NCI-H446 treated with DMSO at 0.1 percent for 48 hours (cell line): ENCODE results near the gene XPO6.

ENCODE experiments used
- DNase-seq: peaks from one replicate; lab custom pipeline; 2025; lab: John Stamatoyannopoulos, UW

The XPO6 gene

DNA sequence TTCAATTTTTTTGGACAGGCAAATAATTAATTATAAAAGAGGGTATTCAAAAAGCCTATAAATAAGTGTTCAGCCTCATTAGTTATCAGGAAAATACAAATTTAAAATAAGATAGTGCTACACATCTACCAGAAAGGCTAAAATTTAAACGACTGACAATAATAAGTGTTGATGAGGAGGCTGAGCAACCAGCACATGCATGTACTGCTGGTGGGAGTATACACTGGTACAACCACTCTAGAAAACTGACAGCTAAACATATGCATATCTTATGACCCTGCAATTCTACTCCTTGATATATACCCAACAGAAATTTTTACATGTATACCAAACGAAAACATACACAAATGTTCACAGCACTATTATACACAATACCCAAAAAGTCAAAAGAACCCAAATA lies 27.1 kb downstream of the XPO6 start:
- no peak for DNase-seq

DNA sequence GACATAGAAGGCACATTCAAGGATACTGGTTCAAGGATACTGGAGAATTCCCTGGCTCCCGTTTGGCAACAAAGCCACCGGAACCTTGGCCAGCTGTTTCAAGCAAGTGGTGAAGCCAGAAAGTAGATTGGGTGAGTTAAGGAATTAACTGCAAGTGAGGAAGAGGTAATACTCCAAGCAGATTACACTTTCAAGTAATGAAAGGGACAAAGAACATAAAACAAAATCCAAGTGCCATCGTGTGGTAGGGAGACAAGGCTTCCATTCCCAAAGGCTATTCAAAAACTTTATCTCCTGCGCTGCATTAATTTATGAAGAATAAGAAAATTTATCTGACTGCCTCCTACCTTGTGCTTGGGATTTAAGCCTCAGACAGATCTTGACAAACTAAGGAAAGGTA lies 27.8 kb downstream of the XPO6 start:
- no peak for DNase-seq

DNA sequence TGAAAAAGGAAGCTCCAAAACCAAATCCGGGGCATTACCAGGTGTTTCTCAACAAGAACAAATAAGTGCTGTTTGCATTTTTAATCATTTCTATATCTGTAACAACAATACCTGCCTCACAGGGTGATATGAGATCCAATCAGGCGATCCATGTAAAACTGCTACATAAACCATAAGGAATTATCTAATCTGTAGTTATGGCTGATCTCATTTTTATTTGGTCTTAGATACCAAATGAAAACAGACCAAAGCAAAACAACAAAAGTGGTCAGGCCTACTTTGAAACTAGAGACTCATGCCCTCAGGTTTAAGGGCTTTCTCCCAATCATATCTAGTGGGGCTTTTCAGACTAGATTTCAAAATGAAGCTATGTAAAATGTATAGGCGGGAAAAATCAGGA lies 28.3 kb downstream of the XPO6 start:
- no peak for DNase-seq

DNA sequence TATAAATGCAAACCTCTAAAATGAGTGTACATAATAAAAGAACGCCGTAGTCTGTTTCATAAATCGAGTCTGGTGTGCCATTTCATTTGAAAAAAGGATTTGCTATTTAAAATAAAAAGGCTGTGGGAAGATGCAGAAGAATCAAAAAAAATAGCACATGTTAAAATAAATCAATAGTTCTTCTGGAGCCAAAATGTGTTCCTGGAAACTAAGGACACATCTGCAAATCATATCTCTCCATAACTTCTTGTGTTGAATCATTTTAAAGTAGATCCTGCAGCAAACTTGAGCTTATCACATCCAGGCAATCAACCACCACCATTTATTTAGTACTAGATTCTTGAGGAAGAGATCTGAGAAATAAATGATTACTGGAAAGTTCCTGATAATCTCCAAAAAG lies 29.0 kb downstream of the XPO6 start:
- DNase-seq: no peak

DNA sequence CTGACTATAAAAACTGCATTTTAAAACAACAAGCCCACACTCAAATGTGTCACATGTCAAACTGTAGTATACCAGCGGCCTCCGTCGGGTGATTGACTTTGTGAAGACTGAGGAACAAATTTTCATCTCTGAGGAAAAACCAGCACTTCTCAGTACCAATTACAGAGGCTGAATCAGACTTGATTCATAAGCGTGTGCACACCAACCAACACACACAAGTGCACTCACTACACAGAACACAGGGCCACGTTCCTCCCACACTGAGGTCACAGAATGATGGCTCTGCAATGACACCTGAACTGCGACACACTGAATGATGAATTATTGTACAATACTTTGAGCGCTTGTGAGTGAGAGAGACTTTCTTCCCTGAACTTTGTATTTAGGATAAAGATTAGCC lies 29.6 kb downstream of the XPO6 start:
- DNase-seq: no peak

DNA sequence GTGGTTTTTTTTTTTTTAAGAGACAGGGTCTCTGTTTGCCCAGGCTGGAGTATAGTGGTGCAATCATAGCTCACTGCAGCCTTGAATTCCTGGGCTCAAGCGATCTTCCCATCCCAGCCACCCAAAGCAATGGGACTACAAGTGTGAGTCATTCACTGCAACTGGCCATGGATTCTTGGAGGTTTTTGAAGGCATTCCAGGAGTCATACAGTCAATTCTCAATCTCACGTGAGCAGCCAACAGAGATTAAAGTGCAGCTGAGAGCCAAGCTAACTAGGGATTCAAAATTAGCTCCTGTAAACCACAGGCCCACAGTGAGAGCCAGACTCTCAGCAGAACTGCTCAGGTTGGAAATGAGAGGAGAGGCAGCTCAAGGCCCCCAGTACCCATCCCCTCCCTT lies 30.2 kb downstream of the XPO6 start:
- DNase-seq: peak; percentile 29

DNA sequence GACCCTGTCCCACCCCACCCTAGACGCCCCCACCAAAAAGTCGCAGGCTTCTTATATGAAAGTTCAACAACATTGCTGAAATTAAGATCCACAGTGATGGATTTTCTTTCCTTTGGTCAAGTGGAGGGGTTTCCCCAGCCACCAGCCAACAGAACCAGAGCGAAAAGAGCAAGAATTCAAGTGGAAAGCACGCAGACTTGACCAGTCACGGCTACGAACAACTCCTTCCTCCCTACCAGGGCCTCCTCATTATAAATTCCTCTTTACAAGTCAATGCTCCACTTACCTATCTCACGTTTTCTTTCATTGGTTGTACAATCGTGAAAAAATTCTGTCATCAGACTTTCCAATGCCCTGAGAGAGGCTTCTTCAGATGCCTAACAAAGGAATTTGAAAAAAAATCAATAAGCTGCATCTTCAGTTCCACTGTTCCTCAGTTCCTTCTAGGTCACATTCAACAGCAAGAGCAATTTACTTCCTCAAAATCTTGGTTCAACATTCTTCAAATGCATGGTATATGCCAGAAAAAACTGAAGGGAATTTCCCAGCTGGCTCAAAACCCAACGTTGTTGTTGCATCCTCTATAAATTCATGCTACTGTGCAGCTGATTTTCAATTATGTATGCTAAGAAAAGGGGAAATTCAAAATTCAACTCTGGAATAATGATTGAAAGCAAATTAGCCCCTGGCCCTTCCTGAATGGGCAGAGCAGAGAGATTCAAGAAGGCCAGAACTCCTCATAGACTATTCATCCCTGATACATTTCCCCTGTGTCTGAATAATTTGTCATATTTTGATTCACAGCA lies 30.9 kb downstream of the XPO6 start:
- no peak for DNase-seq

DNA sequence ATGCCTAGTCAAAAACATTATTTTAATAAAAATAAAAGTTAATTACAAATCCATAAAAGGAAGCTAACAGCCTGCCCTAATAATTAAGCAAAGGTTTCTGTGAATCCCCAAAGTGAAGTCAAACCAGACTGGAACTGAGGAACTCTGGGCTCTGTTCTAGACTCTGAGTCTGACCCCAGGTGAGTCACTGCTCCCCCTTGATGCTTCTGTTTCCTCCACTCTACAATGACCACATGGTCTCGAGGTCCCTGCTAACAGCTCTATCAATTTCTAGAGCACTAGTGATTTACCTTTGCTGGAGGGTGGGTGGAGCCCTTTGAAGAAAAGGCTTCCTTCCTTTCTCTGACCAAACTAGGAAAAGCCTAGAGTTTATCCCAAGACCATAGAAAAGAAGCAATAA lies 32.4 kb downstream of the XPO6 start:
- no peak for DNase-seq

DNA sequence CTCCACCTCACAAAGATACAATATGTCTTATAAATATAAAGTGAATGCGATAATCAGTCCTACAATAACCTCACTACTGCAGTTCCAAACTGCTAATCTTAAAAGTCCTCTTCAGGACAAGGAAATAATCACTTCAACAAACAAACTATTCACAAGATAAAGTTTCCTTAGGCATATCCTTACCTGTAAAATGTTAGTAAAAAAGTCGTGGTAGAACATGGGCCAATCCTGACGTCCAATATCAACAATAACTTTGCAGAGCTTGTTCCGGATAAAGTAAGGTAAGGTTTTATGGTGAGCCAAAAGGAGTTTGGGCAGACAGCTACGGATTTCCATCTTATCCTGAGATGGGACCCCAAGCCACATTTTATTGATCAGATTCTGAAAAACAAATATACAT lies 36.0 kb downstream of the XPO6 start:
- no peak for DNase-seq

DNA sequence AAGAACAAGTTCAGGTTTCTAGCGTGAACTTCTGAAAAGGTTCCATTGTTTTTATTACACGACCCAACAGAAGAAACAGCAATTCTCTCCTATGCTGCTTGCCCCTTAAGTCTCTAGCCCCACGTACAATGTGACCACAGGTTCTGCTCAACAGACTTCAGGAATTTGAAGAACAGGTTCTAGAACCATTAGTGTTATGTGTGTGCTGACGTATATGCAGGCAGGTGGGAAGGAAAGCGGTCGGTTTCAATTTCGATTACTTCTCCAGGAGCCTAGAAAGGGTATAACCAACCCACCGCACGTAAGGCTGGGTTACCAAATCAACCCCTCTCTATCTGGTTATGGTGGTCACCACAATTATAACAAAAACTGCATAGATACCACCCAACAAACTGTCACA lies 39.4 kb downstream of the XPO6 start:
- DNase-seq: no peak

DNA sequence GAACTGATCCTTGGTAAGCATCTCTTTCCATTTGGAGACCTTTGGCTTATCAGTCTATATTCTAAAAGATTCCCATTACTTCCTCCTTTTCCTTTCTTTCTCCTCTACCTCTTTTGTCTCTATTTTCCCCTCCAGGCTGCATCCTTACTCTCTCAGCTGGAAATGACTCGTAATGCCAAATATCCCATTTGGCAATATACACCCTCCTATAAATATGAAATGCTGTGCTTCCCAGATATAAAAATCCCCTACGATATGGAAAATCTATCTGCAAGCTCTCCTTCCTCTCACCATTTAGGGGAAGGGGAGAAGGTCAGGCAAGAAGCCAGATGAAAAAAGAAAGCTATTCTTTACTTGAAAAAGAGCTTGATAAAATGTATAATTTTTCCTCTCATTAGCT lies 39.9 kb downstream of the XPO6 start:
- no peak for DNase-seq

DNA sequence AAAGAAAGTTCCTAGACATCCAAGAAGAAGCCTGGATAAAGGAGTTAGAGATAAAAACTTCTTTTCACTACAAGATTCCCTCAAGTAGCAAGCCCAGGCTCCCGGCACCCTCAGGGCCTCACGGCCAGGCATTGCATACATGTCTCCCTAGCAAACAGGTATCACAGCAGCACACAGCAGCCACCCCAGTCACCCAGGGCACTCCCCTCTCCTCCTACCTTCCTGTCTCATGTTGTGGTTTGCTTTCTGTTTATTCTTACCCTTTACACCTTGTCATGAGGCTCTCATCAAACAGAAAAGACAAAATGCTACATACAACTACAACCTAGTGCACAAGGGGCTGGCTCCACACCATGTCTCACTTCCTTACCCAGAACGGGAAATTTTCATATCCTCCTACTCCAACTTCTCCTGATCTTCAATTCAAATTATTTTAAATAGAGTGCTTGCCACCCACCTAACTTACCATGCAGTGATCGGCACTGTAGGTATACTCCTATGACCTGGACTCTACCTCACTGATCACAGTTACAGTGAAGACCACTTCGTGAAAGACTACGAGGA lies 42.7 kb downstream of the XPO6 start:
- DNase-seq: no peak

DNA sequence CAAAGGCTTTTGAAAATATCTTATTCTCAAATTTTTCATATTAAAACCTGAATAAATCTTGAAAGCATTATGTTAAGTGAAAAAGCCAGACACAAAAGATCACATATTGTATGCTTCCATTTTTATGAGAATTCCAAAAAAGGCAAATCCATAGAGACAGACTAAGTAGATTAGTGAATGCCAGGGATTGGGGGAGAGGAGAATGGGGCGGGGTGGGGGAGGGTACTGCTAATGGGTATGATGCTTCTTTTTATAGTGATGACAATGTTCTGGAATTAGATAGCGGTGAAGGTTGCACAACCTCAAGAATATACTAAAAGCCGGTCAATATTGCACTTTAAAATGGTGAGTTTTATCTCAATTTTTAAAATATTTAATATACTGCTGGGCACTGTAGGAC lies 44.0 kb downstream of the XPO6 start:
- DNase-seq: no peak

DNA sequence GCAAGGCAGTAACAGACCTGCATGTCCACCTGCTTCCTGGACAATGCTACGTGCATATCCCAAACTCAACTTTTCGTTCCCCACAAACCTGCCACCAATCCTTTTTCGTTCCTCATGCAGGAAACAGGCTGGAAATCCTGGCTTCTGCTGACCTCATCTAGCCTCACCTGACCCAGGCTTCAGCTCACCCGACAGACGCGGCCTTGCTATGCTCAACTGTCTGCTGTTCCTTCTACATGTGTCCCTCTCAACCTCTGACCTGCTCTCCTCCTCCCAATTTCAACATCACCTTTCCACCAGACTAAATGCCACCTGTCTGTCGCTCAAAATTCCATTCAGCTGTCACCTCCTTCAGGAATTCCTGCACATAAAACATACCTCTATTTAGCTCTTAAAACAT lies 44.5 kb downstream of the XPO6 start:
- DNase-seq: no peak

DNA sequence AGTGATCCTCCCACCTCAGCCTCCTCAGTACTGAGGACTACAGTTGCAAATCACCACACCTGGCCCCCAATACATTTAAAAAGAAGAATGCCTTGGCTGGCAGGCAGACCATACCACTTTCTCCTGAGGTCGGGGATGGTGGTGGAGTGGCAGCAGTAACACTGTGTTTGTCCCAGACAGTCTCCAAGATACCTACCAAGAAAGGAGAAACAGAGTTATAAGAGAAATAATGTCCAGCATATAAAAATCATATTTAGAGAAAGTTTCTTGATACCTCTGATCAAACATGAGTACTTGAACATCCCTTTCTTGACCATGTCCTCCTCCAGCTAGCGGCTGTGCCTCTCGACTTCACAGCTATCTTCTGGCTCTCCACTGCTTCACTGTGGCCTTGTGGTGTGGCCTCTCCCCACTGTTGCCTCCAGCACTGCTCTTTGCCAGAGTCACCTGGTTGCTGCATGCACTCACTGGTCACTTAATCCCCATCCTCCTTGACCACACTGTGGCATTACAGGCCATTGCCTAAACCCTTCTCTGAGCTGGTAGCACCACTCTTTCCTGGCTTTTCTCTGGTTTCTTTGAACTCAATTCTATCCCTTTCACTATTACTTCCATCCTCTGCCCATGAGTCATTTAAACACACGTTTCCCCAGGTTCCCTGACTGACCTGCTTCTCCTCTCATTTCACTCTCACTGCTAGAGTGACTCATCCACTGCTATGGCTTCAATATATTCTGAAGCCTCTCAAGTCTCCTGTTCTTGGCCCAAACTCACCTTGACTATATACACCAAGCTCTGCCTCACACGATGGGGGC lies 45.2 kb downstream of the XPO6 start:
- DNase-seq: no peak

DNA sequence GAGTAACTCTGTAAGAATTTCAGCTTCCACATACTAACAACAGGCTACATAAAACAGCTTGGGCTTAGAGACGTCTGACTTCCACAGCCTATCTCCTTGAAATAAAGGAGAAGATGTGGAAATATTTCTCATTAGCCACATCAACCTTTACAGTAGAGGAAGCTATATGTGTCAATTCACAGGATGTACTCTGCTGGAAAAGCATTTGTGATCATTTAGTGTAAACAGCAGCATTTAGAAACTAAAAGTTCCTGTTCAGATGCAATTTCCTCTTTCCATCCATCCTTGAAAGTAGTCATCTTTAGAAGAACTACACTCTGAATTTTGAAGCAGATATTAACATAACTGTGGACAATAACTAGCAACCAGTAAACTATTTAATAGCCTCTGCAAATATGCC lies 46.2 kb downstream of the XPO6 start:
- DNase-seq: no peak

DNA sequence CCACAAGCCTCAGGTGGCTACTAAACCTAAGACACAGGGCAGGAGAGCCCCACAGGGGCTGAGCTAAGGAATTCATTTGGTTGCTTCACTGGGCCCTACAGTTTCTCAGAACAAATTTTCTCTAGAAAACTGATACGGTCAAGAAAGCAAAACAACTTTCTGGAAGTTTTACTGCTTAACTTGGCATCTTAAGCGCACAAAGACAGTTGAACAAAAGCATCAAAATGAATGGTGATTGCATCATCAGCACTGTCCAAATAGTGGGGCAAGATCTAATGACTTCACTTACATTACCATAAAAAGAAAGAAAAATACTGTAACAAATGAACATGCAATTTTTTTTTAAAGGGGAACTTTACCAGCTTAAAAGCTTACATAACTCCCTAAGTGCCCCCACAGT lies 47.6 kb downstream of the XPO6 start:
- DNase-seq: no peak

DNA sequence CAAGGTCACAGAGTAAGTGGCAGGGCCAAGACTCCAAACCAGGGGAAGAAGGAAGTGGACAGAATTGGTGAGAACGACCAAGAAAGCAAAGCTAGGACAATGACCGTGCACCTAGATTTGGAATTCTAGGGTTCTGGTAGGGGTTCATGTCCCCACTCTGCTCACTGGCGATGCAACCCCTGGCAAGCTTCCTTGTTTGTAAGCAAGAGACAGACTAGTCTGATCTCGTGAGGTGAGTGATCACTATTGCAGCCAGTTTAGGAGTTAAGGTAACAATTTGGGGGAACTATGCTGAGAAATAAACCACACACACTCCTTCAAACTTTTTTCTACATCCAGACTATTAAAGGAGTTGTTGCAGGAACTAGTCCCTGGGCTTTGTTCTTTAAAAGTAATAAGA lies 48.1 kb downstream of the XPO6 start:
- no peak for DNase-seq

DNA sequence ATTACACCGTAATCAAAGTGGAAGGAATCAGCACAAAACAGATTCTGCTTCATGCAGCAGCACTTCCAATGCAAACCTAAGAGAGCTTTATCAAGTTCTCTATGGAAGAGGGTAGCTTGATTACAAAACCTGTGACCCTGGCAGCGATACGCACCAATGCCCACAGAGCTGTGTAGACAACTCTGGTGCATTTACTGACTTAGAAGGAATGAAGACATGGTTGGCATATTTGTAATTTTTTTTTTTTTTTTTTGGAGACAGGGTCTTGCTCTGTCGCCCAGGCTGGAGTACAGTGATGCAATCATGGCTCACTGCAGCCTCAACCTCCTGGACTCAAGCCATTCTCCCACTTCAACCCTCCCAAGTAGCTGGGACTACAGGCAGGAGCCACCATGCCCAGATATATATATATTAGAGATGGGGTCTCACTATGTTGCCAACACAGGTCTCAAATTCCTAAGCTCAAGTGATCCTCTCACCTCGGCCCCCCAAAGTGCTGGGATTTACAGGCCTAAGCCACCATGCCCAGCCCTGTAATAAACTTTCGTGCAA lies 49.4 kb downstream of the XPO6 start:
- DNase-seq: no peak

DNA sequence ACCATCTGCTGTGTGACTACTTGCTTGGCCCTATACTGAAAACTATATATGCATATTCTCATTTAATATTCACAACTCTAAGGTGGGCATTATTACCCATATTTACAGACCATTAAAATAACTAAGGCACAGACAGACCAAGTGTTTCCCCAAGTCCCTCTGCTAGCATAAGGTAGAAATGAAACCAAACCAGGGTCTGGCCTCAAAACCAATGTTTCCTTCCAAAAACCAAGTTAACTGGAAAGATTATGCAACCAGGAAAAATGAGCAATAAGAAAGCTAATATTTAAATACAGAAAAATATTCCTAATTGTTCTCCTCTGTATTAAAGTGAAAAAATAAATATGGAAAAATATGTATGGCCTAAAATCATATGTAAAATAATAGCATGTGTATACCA lies 50.1 kb downstream of the XPO6 start:
- no peak for DNase-seq

DNA sequence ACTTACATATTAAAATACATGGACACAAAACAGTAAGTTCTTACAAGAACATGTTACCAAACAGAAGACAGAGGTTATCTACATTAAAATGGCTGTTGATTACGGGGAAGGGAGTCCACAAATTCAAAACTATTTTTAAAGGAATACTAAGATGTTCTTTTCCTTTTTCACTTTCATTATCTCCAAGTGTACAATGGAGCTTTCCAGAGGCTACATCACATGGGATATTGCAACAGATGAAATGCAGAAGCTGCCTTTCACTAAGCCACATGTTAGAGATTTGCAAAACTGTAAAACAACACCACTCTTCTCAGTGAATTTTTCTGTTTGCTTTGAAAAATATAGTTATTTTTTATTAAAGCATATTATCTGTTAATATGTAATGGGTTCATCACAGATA lies 53.6 kb downstream of the XPO6 start:
- no peak for DNase-seq

DNA sequence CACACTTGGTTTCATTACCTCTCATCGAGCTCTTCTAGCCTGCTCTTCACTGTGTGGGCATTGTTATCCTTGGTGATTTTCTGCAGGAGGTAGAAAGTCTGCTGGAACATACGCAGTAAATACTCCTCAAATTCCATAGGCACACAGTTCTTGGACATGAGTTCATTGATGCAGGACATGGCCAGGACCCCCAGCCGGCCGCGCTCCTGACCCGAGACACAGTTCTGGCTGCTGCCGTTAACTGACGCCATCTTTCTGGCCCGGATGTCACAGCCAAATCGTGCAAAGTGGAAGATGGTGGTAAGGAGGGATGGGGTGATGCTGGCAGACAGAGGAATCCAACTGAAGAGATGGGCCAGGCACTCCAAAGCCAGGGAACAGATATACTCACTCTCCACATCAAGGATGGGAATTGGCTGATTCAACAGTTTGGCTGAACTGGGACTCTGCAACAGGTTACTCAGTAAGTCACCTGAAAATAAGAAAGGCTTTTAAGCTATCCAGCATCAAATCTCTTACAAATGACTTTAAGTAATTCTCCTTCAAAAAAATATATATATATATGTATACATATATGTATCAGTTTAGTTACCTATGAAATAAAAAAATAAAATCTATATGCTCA lies 55.6 kb downstream of the XPO6 start:
- no peak for DNase-seq

DNA sequence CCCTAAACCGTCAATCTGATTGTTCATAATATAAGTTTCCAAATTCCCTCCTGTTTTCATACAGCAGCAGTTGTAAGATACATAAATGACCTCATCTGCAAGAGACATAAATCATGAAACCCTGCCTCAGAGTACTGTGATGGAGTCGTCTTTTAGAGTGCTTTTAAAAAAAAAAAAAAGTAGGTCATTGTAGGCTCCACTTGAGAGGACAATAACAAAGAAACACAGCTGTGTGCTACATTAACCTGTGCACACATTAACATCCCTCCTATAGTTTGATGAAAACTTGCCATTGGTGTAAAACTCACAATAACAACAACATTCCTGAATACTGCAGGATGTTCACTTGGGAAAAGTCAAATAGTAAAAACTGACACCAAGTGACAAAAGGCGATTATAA lies 56.5 kb downstream of the XPO6 start:
- no peak for DNase-seq
